Osteoblast (primary cell): ENCODE measurements around the gene MAP3K14. TPM values are rescaled to one million over a fixed set of nuclear protein-coding genes. Genes with fewer than 3 reads are reported as not detected.
"Not testable (repeated sequence)": the region's sequence is repeated elsewhere in the genome, so short reads cannot be mapped to it uniquely, and the experiment has no call there.

Experiments used
- DNase-seq: peaks from one replicate; pipeline ENCODE4 v3.0.0; 2011; ENCODE audit warnings: low spot score, mixed read lengths; ENCODE audit not compliant: insufficient read length; ENCODE audit errors: missing footprints
- H2AFZ ChIP-seq: 2 replicates; pipeline ENCODE4 v1.6.0; 2011; ENCODE audit warnings: mild to moderate bottlenecking, low read length
- H3K27ac ChIP-seq: 2 replicates; pipeline ENCODE4 v1.5.1; 2011; ENCODE audit warnings: mild to moderate bottlenecking, low read depth, low read length, moderate library complexity
- H3K27me3 ChIP-seq: 2 replicates; pipeline ENCODE4 v1.6.0; 2012; ENCODE audit warnings: mild to moderate bottlenecking, control low read depth, inconsistent platforms, low read length, moderate library complexity; ENCODE audit not compliant: insufficient read depth
- H3K36me3 ChIP-seq: 2 replicates; pipeline ENCODE4 v1.5.1; 2011; ENCODE audit warnings: mild to moderate bottlenecking, low read length, control low read depth, moderate library complexity; ENCODE audit not compliant: insufficient read depth
- H3K4me1 ChIP-seq: 2 replicates; pipeline ENCODE4 v1.5.1; 2011; ENCODE audit warnings: mild to moderate bottlenecking, low read length, control low read depth, moderate library complexity; ENCODE audit not compliant: insufficient read depth
- H3K4me2 ChIP-seq: 2 replicates; pipeline ENCODE4 v1.6.0; 2011; ENCODE audit warnings: mild to moderate bottlenecking, low read length; ENCODE audit not compliant: insufficient read depth
- H3K4me3 ChIP-seq: fragments of 200-600 bp; sonication (generic); 3 replicates; pipeline ENCODE4 v1.5.1; 2012; ENCODE audit warnings: mild to moderate bottlenecking, low read length, inconsistent platforms; ENCODE audit not compliant: insufficient read depth
- H3K79me2 ChIP-seq: 2 replicates; pipeline ENCODE4 v1.6.0; 2012; ENCODE audit warnings: mild to moderate bottlenecking, low read length, control low read depth, inconsistent platforms; ENCODE audit not compliant: insufficient read depth
- H3K9me3 ChIP-seq: 2 replicates; pipeline ENCODE4 v1.5.1; 2011; ENCODE audit warnings: low read depth, low read length, control low read depth
- H4K20me1 ChIP-seq: 2 replicates; pipeline ENCODE4 v1.6.0; 2012; ENCODE audit warnings: mild to moderate bottlenecking, low read length, control low read depth; ENCODE audit not compliant: insufficient read depth
- total RNA-seq: library from RNA; depleted of rRNA; stranded (reverse); fragments of >200 nt; gene quantifications from 2 replicates; pipeline ENCODE4 v1.2.3, GENCODE V29; 2012
- TF ChIP-seq, protein P1 (sequence below): IDR thresholded peaks from 2 replicates; pipeline ENCODE4 v1.5.1; 2011; ENCODE audit warnings: mild to moderate bottlenecking, low read depth, low read length, moderate library complexity; ENCODE audit errors: extremely low read depth

MAP3K14 gene
- total RNA-seq, 1 donor: 3.6 TPM

DNA sequence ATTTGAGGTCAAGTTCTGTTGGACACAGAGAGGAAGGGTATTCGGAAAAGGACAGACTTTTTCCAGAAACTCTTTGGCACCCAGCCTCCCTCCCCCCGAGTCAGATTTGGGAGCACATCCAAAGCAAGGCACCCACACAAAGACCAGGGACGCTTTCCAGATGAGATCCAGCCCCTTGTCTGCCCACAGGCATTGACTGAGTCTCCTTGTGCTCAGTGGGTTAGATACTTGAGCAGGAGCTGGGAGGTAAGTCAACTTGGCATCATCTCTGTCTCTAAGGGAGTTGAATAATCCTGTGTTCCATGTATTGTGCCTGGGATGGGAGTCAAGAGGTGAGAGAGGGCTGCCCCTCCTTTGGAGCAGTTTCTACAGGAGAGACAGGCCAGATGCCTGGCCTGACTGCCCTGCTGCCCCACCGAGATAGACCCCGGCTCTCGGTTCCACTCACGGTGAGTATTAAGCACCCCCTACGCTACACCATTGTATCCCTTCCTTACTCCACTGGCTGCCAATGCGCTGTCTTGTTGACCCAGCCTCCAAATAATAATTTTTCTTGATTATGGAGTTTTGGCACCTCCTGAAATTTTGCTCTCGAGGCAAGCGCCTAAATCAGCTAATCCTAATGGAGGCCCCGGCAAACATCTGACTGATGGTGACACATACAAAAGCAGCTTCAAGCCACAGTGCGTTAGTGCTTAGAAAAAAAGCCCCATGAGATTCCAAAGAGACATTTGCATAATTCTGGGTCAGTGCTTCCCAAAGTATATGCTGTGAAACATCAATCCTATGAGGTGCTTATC, 29.6 kb upstream of the MAP3K14 start:
- H3K27ac ChIP-seq: peak overlapping the region; percentile 52
- H3K36me3 ChIP-seq: no peaks in the 10 kb centered on the region
- no peaks in the 10 kb centered on the region for H4K20me1 ChIP-seq
- peak overlapping the region; percentile 1 for H2AFZ ChIP-seq
- H3K9me3 ChIP-seq: no peaks in the 10 kb centered on the region
- no peaks in the 10 kb centered on the region for H3K79me2 ChIP-seq
- H3K4me3 ChIP-seq: no peak overlapping the region
- H3K4me1 ChIP-seq: peaks cover 36% of the 10 kb centered on the region
- peak overlapping the region; percentile 53 for H3K4me2 ChIP-seq
- DNase-seq: peak; percentile 80
- no peaks in the 10 kb centered on the region for H3K27me3 ChIP-seq
- TF ChIP-seq, protein P1, sequence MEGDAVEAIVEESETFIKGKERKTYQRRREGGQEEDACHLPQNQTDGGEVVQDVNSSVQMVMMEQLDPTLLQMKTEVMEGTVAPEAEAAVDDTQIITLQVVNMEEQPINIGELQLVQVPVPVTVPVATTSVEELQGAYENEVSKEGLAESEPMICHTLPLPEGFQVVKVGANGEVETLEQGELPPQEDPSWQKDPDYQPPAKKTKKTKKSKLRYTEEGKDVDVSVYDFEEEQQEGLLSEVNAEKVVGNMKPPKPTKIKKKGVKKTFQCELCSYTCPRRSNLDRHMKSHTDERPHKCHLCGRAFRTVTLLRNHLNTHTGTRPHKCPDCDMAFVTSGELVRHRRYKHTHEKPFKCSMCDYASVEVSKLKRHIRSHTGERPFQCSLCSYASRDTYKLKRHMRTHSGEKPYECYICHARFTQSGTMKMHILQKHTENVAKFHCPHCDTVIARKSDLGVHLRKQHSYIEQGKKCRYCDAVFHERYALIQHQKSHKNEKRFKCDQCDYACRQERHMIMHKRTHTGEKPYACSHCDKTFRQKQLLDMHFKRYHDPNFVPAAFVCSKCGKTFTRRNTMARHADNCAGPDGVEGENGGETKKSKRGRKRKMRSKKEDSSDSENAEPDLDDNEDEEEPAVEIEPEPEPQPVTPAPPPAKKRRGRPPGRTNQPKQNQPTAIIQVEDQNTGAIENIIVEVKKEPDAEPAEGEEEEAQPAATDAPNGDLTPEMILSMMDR: no peak

DNA sequence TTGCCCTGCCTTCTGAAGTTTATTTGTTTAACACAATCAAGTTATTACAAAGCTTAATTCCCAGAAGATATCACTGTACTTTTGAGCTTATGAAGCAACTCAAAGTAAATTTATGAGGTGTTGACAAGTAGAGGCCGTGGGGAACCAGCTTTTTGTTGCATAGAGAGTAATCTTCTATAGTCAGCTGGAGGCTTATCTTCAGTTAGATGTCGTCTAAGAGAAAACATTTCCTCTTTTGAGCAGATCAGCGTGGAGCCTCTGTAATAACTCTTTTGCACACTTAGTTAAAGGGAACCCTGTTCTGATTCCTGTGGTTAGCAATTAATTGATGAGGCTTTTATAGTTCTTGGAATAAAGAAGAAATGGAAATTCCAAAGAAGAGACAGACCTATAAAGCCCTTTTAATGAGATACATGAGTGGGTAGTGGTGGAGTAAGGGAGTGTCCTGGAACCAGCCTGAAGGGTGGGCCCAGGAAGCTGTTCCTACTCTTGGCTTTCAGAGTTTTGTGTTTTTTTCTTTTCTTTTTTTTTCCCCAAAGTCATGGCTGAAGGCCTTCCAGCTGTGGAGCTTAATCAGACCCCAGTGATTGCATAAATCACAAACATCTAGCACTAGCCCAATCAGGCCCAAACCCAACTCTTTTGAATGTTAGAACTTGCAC, 28.9 kb upstream of the MAP3K14 start:
- H3K4me3 ChIP-seq: no peak overlapping the region
- DNase-seq: peak; percentile 66
- no peaks in the 10 kb centered on the region for H4K20me1 ChIP-seq
- no peaks in the 10 kb centered on the region for H3K79me2 ChIP-seq
- peak overlapping the region; percentile 52 for H3K27ac ChIP-seq
- H3K9me3 ChIP-seq: no peaks in the 10 kb centered on the region
- H3K36me3 ChIP-seq: no peaks in the 10 kb centered on the region
- peak overlapping the region; percentile 53 for H3K4me2 ChIP-seq
- H3K4me1 ChIP-seq: peaks cover 43% of the 10 kb centered on the region
- H2AFZ ChIP-seq: peak overlapping the region; percentile 1
- TF ChIP-seq, protein P1: no peak
- H3K27me3 ChIP-seq: no peaks in the 10 kb centered on the region

DNA sequence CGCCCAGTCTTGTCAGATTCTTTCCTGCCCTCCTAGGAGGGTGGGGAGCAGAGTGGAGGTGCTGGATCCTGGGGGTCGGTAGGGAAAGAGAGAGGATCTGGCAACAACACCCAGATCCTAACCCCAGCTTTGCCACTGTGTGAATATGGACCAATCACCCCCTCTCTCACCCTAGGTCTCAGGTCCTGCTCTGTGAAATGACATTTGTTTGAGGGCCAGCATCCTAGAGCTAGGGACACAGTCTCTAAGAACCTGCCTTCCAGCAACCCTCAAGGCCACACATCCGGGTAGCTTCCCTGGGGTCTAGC, 28.4 kb upstream of the MAP3K14 start:
- peak overlapping the region; percentile 53 for H3K4me2 ChIP-seq
- peak overlapping the region; percentile 52 for H3K27ac ChIP-seq
- H3K27me3 ChIP-seq: no peaks in the 10 kb centered on the region

DNA sequence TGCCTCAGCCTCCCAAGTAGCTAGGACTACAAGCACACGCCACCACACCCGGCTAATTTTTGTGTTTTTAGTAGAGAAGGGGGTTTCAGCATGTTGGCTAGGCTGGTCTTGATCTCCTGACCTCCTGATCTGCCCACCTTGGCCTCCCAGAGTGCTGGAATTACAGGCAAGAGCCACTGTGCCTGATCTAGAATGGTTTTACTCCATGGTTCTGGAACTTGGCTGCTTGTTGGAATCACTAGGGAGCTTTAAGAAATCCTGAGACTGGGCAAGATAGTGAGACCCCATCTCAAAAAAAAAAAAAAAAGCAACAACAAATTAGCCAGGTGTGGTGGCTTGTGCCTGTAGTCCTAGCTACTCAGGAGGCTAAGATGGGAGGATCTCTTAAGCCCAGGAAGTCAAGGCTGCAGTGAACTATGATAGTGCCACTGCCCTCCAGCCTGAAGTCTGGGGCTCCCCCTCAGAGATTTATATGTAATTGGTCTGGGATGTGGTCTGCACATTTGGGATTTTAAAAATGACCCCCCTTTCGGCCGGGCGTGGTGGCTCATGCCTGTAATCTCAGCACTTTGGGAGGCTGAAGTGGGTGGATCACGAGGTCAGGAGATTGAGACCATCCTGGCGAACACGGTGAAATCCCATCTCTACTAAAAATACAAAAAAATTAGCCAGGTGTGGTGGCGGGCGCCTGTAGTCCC, 27.3 kb upstream of the MAP3K14 start:
- H3K4me1 ChIP-seq: peaks cover 43% of the 10 kb centered on the region
- not testable (repeated sequence) for H3K27me3 ChIP-seq, H3K4me3 ChIP-seq, H3K9me3 ChIP-seq, H3K4me2 ChIP-seq, H3K27ac ChIP-seq, H2AFZ ChIP-seq, H3K79me2 ChIP-seq, DNase-seq, H3K36me3 ChIP-seq, H4K20me1 ChIP-seq

More for the DNA sequence above, 28.4 kb upstream of the MAP3K14 start:
- Histone ChIP-seq H3K36me3 (no peaks in the 10 kb centered on the region), H2AFZ (no peak overlapping the region), H3K4me3 (no peak overlapping the region), H3K9me3 (no peaks in the 10 kb centered on the region), H3K4me1 (peaks cover 43% of the 10 kb centered on the region), H4K20me1 (no peaks in the 10 kb centered on the region), H3K79me2 (no peaks in the 10 kb centered on the region)
- TF ChIP-seq, protein P1: no peak
- DNase-seq: peak; percentile 68
